ENCODE data around the gene PTGES3. TPM values are rescaled to one million over a fixed set of nuclear protein-coding genes. Genes with fewer than 3 reads are reported as not detected.

PTGES3 gene
- total and polyA plus RNA-seq, 2 experiments from 2014 or later = 128 to 156 TPM

- DNase-seq (ENCODE audit: low spot score) = no peak
- no peaks in the 10 kb centered on the region for H3K27me3 ChIP-seq
- H3K4me1 ChIP-seq (ENCODE audit: insufficient read depth) = no peaks in the 10 kb centered on the region
- no peak overlapping the region for H3K27ac ChIP-seq
- H3K4me2 ChIP-seq = no peak overlapping the region
- peaks cover 100% of the 10 kb centered on the region for H3K79me2 ChIP-seq
- no peaks in the 10 kb centered on the region for H3K36me3 ChIP-seq (replicated peaks; ENCODE audit: insufficient read depth, low read depth)
- no peak overlapping the region for H3K4me3 ChIP-seq
- no peaks in the 10 kb centered on the region for H3K9me2 ChIP-seq (replicated peaks; ENCODE audit: insufficient read depth)
- H4K20me1 ChIP-seq (ENCODE audit: insufficient read depth, poor library complexity, severe bottlenecking) = peaks cover 89% of the 10 kb centered on the region
- 96% methylated on average over 6 of the region's 6 CpGs for WGBS (ENCODE audit: low lambda C conversion rate, missing lambda C conversion rate)
- TF ChIP-seq EZH2phosphoT487 (IDR thresholded peaks at IDR 0.05; ENCODE audit: low read depth, severe bottlenecking, unreplicated experiment) (no peak), EZH2 (IDR thresholded peaks at IDR 0.05; ENCODE audit: borderline replicate concordance) (no peak), CTCF (IDR thresholded peaks at IDR 0.05; ENCODE audit: poor library complexity) (no peak)
- no peaks in the 10 kb centered on the region for H3K9me3 ChIP-seq (ENCODE audit: low read depth)
- H2AFZ ChIP-seq = no peak overlapping the region
Measured at GRCh38 chr12:56682323-56682722, 5.8 kb downstream of the PTGES3 start.

- Histone ChIP-seq H3K4me3 (no peak overlapping the region), H3K9me2 (replicated peaks; ENCODE audit: insufficient read depth) (no peaks in the 10 kb centered on the region), H3K4me1 (ENCODE audit: insufficient read depth) (no peaks in the 10 kb centered on the region), H4K20me1 (ENCODE audit: insufficient read depth, poor library complexity, severe bottlenecking) (peaks cover 88% of the 10 kb centered on the region), H3K4me2 (no peak overlapping the region), H3K36me3 (replicated peaks; ENCODE audit: insufficient read depth, low read depth) (no peaks in the 10 kb centered on the region), H3K9me3 (ENCODE audit: low read depth) (no peaks in the 10 kb centered on the region), H3K27ac (no peak overlapping the region), H2AFZ (no peak overlapping the region), H3K27me3 (no peaks in the 10 kb centered on the region), H3K79me2 (peaks cover 100% of the 10 kb centered on the region)
- WGBS (ENCODE audit: low lambda C conversion rate, missing lambda C conversion rate) = 98% methylated on average over 13 of the region's 13 CpGs
- no peak for DNase-seq (ENCODE audit: low spot score)
- TF ChIP-seq CTCF (IDR thresholded peaks at IDR 0.05; ENCODE audit: poor library complexity) (no peak), EZH2 (IDR thresholded peaks at IDR 0.05; ENCODE audit: borderline replicate concordance) (no peak), EZH2phosphoT487 (IDR thresholded peaks at IDR 0.05; ENCODE audit: low read depth, severe bottlenecking, unreplicated experiment) (no peak)
Measured at GRCh38 chr12:56679883-56680575, 8.1 kb downstream of the PTGES3 start.

- 97% methylated on average over 2 of the region's 2 CpGs for WGBS (ENCODE audit: low lambda C conversion rate, missing lambda C conversion rate)
- DNase-seq (ENCODE audit: low spot score) = no peak
- Histone ChIP-seq H3K4me2 (no peak overlapping the region), H3K9me2 (replicated peaks; ENCODE audit: insufficient read depth) (no peaks in the 10 kb centered on the region), H4K20me1 (ENCODE audit: insufficient read depth, poor library complexity, severe bottlenecking) (peaks cover 83% of the 10 kb centered on the region), H2AFZ (no peak overlapping the region), H3K79me2 (peaks cover 99% of the 10 kb centered on the region), H3K27me3 (no peaks in the 10 kb centered on the region), H3K36me3 (replicated peaks; ENCODE audit: insufficient read depth, low read depth) (no peaks in the 10 kb centered on the region), H3K27ac (no peak overlapping the region), H3K4me3 (no peak overlapping the region), H3K4me1 (ENCODE audit: insufficient read depth) (no peaks in the 10 kb centered on the region), H3K9me3 (ENCODE audit: low read depth) (no peaks in the 10 kb centered on the region)
- TF ChIP-seq EZH2phosphoT487 (IDR thresholded peaks at IDR 0.05; ENCODE audit: low read depth, severe bottlenecking, unreplicated experiment) = no peak
- TF ChIP-seq EZH2 (IDR thresholded peaks at IDR 0.05; ENCODE audit: borderline replicate concordance) = no peak
- TF ChIP-seq CTCF (IDR thresholded peaks at IDR 0.05; ENCODE audit: poor library complexity) = no peak
Measured at GRCh38 chr12:56678852-56679251, 9.2 kb downstream of the PTGES3 start.
